ENCODE data around the gene ZDHHC11B.
"Not testable (repeated sequence)": the region's sequence is repeated elsewhere in the genome, so short reads cannot be mapped to it uniquely, and the experiment has no call there.

The ZDHHC11B gene

DNA sequence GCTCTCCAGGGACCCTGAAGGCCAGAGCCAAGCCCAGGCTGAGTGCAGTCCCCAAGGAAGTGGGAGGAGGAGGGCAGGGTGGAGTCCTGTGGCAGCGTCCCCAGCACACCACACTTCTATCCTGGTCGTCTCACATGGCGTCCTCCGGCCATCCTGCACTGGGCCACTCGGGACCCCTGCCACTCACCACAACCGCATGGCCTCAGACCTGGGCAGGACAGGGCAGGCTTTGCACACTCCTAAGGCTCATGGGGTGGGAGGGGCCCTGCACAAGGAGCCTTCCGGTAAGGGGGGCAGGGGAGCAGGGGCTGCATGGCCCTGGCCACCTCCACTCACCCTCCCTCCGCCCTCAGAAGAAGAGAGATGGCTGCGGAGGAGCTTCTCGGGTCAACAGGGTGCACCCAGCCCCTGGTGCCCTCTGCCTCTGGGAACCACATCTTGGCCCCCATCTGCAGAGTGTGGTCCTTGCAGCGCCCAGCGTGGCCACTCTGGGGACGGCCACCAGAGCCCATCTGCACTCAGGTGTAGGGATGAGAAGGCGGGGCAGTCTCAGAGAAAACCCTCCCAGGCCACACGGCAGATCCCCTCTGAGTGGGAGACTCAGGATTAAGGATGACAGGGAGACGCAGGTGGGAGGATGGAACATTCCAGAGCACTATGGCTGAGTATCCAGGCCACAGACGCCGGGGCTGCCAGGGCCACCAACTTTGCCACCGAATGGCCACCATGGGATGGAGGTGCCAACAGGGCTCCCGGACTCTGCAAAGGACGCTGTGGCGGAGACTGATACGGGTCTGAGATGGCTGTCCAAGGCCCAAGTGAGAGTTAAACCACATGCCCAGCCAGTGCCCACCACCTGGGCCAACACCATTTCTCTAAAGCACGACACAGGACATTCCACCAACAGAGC lies 99.0 kb downstream of the ZDHHC11B start:
- DNase-seq (ENCODE audit: low spot score), result no peak

GRCh38 chr5:684751-685216 lies 99.7 kb downstream of the ZDHHC11B start:
- DNase-seq (ENCODE audit: low spot score), result no peak
- TF ChIP-seq, protein P1, sequence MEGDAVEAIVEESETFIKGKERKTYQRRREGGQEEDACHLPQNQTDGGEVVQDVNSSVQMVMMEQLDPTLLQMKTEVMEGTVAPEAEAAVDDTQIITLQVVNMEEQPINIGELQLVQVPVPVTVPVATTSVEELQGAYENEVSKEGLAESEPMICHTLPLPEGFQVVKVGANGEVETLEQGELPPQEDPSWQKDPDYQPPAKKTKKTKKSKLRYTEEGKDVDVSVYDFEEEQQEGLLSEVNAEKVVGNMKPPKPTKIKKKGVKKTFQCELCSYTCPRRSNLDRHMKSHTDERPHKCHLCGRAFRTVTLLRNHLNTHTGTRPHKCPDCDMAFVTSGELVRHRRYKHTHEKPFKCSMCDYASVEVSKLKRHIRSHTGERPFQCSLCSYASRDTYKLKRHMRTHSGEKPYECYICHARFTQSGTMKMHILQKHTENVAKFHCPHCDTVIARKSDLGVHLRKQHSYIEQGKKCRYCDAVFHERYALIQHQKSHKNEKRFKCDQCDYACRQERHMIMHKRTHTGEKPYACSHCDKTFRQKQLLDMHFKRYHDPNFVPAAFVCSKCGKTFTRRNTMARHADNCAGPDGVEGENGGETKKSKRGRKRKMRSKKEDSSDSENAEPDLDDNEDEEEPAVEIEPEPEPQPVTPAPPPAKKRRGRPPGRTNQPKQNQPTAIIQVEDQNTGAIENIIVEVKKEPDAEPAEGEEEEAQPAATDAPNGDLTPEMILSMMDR (IDR thresholded peaks at IDR 0.05; ENCODE audit: extremely low read depth, missing control alignments), result no peak

More for the DNA sequence above, 99.0 kb downstream of the ZDHHC11B start:
- TF ChIP-seq, protein P1 (IDR thresholded peaks at IDR 0.05; ENCODE audit: extremely low read depth, missing control alignments), result no peak

- no peak for DNase-seq (ENCODE audit: low spot score)
- TF ChIP-seq, protein P1 (IDR thresholded peaks at IDR 0.05; ENCODE audit: extremely low read depth, missing control alignments), result no peak
These were observed 100.7 kb downstream of the ZDHHC11B start for GRCh38 chr5:683551-684481.

GRCh38 chr5:682651-683358 lies 101.7 kb downstream of the ZDHHC11B start:
- not testable (repeated sequence) for DNase-seq (ENCODE audit: low spot score)

GRCh38 chr5:682216-682615 lies 102.3 kb downstream of the ZDHHC11B start:
- not testable (repeated sequence) for DNase-seq (ENCODE audit: low spot score)

GRCh38 chr5:681317-682191 lies 103.0 kb downstream of the ZDHHC11B start:
- DNase-seq (ENCODE audit: low spot score), result not testable (repeated sequence)

DNA sequence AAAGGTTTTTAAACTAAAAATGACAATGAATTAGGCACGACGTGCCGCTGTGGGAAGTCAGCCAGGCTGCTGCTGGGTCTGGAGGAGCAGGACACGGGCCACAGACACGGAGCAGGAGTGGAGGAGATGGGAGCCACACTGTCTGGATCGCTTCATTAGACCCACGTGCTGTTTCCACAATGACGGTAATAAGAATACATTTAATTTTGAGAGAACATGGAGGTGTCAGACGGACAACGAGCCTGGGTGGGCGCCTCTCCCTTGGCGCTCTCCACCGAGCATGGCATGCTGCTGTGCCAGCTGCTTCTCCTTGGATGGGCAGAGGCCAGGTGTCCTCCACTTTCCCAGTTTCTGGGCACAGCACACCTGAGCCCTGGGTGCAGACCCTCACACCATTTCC lies 103.7 kb downstream of the ZDHHC11B start:
- DNase-seq (ENCODE audit: low spot score), result not testable (repeated sequence)

DNA sequence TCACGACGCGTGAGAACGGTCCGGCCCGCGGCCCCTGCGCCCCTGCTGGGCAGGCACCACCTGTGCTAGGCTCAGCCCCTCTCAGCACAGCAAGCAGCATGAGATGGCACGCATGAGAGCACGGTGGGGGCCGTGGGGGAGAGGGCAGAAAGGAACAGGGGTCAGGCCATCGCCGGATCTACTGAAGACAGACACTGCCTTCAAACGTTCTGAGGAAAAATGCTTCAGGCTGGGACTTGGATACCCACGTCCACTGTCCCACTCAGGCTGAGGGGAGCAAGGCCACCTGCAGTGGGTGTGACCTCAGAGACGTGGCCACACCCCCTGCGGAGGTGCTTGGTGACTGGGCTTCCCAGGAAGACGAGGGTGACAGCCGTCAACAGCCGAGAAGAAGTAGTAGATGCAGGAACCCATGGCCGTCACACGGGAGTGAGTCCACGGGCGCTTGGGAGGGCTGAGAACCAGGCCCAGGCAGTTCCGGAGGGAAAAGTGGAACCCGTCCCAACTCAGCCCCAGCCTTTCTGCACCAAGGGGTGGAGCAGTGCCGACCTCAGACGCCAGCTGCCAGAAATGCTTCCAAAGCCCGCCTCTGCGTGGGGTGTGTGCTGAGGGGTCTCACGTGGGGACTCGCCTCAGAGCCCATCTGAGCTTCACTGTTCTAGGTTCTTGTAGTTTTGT lies 104.3 kb downstream of the ZDHHC11B start:
- not testable (repeated sequence) for DNase-seq (ENCODE audit: low spot score)

DNA sequence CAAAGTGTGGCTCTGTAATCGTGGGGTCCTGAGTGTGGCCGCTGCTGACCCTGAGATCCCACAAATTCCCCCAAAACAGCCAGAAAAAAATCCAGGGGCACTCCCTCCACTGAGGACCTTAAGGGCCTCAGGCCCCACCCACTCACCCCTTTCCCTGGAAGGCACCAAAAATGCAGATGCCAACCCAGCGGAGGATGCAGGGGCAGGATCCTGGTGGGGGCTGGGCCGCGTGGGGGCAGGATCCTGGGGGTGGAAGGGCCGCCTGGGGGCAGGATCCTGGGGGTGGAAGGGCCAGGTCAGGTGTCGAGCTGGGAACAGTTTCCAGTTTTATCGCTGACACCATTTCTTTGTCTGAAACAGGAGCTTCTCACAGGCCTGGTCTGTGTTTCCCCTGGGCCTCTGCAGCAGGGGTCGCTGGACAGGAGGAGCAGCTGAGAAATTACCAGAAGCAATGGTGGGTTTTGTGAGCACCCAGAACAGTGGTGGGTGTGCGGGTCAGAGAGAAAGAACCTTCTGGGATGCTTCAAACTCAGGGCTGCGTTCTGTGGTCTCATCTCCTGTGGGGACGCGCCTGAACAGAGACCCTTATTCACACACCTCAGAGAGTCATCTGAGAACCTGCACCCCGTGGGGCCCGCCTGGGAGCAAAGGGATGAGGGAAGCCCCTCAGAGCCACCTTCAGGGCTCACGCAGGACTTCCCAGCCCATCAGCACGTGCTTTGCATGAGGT lies 105.2 kb downstream of the ZDHHC11B start:
- DNase-seq (ENCODE audit: low spot score), result not testable (repeated sequence)

GRCh38 chr5:678521-678920 lies 106.0 kb downstream of the ZDHHC11B start:
- not testable (repeated sequence) for DNase-seq (ENCODE audit: low spot score)
